Chondrocyte (in vitro differentiated cells): ENCODE data around the gene KCNMB1. TPM values are rescaled to one million over a fixed set of nuclear protein-coding genes. Genes with fewer than 3 reads are reported as not detected.

Experiments used
- DNase-seq: peaks from one replicate; pipeline ENCODE4 v3.0.0; 2021; ENCODE audit warnings: mixed read lengths, low spot score
- H3K27ac Mint-ChIP-seq: one replicate; pipeline ENCODE4 v1.8.0; 2021; ENCODE audit warnings: mild to moderate bottlenecking, moderate library complexity, mixed read lengths; ENCODE audit not compliant: unreplicated experiment
- H3K27me3 Mint-ChIP-seq: 2 replicates; pipeline ENCODE4 v1.8.0; 2021; ENCODE audit warnings: low read depth, mixed read lengths
- H3K36me3 Mint-ChIP-seq: 2 replicates; pipeline ENCODE4 v1.8.0; 2021; ENCODE audit warnings: low read depth, mixed read lengths
- H3K4me1 Mint-ChIP-seq: 2 replicates; pipeline ENCODE4 v1.8.0; 2021; ENCODE audit warnings: low read depth, mild to moderate bottlenecking, mixed read lengths
- H3K4me3 Mint-ChIP-seq: one replicate; pipeline ENCODE4 v1.8.0; 2021; ENCODE audit warnings: mild to moderate bottlenecking, moderate library complexity, mixed read lengths; ENCODE audit not compliant: unreplicated experiment
- H3K9me3 Mint-ChIP-seq: 2 replicates; pipeline ENCODE4 v1.8.0; 2021; ENCODE audit warnings: low read depth, mixed read lengths
- total RNA-seq: library from RNA; stranded (reverse); gene quantifications from 3 replicates; pipeline ENCODE4 v1.2.1, GENCODE V29; 2021
- TF ChIP-seq, protein P1 (sequence below): fragments of 200-600 bp; sonication (generic); IDR thresholded peaks from 2 replicates; pipeline ENCODE4 v1.5.0; 2021; ENCODE audit warnings: antibody characterized with exemption, mild to moderate bottlenecking, moderate library complexity

Gene KCNMB1
- total RNA-seq, 1 donor from 2014 or later, result 23.2 TPM

DNA sequence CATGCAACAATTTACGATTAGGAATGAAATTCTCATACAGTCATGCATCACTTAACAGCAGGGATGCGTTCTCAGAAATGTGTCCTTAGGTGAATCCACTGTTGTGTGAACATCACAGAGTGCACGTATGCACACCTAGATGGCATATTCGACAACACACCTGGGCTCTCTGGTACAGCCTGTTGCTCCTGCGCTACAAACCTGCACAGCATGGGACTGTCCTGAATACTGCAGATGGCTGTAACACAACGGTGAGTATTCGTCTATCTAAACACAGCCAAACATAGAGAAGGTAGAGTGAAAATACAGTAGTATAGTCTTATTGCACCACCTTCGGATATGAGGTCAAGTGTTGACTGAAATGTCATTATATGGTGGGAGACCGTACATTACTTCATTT lies 47.6 kb downstream of the KCNMB1 start:
- no peak for DNase-seq
- Mint-ChIP-seq H3K9me3 (no peaks in the 10 kb centered on the region), H3K36me3 (no peaks in the 10 kb centered on the region), H3K4me1 (no peaks in the 10 kb centered on the region), H3K4me3 (no peak overlapping the region), H3K27ac (no peak overlapping the region), H3K27me3 (peaks cover 34% of the 10 kb centered on the region)
- TF ChIP-seq, protein P1, sequence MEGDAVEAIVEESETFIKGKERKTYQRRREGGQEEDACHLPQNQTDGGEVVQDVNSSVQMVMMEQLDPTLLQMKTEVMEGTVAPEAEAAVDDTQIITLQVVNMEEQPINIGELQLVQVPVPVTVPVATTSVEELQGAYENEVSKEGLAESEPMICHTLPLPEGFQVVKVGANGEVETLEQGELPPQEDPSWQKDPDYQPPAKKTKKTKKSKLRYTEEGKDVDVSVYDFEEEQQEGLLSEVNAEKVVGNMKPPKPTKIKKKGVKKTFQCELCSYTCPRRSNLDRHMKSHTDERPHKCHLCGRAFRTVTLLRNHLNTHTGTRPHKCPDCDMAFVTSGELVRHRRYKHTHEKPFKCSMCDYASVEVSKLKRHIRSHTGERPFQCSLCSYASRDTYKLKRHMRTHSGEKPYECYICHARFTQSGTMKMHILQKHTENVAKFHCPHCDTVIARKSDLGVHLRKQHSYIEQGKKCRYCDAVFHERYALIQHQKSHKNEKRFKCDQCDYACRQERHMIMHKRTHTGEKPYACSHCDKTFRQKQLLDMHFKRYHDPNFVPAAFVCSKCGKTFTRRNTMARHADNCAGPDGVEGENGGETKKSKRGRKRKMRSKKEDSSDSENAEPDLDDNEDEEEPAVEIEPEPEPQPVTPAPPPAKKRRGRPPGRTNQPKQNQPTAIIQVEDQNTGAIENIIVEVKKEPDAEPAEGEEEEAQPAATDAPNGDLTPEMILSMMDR, result no peak

DNA sequence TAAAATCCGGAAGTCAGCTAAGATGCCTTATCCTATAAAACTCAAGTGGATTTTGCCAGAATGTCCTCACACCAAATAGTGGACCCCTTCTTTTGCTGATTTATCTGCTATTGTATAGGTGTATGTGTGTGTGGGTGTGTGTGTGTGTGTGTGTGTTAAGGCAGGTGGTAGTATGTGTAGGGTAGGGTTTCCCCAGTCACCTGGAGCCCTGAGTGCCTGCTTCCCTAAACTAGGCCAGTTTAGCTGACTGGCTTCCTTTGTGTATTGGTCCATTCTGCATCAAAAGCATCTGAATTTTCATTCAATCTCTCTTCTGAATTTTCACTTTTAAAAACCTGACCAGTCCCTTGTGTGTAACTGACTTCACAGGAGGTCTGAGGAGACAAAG lies 49.4 kb downstream of the KCNMB1 start:
- Mint-ChIP-seq H3K27me3 (peaks cover 23% of the 10 kb centered on the region), H3K27ac (no peak overlapping the region), H3K36me3 (no peaks in the 10 kb centered on the region), H3K9me3 (no peaks in the 10 kb centered on the region), H3K4me1 (no peaks in the 10 kb centered on the region), H3K4me3 (no peak overlapping the region)
- TF ChIP-seq, protein P1, result no peak
- DNase-seq, result no peak

DNA sequence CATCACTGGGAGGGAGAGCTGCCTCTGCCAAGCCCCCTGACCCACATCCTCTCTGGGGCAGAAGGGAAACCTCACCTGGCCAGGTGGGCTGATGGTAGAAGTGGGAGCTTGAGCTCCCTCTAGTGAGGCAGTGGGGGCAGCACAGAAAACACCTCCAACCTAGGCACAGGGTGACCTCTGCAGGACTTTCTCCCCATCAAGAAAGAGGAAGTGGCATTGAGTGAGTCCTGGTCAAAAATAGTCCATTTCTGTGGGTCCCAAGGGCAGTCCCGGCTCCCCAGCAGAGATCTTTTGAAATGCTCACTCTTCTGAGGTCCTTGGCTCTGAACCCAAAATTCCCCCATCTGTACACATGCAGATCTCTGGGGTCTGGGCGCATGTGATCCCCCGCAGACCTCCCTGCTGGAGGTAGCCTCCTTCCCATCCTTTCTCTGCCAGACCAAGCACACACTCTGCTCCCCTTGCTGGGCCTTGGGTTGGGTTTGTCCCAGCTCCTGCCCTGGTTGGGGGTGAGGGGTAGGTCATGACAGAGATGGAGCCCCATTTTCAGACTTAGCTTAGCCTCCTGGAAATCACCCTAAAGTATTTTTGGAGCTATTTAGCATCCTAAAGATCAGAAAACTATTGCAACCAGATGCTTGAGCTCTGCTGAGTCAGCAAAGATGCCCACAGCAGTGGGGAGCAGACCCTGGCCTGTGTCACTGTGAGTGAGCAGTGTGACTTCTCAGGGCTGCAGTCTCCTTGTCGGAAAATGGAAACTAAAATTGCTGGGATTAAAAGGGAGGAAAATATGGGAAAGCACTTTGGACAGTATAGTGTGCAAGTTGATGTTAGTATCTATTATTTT lies 50.0 kb downstream of the KCNMB1 start:
- TF ChIP-seq, protein P1, result no peak
- H3K27ac Mint-ChIP-seq, result no peak overlapping the region
- no peak overlapping the region for H3K4me3 Mint-ChIP-seq
- DNase-seq, result no peak
- no peaks in the 10 kb centered on the region for H3K9me3 Mint-ChIP-seq
- H3K4me1 Mint-ChIP-seq, result no peaks in the 10 kb centered on the region
- H3K36me3 Mint-ChIP-seq, result no peaks in the 10 kb centered on the region
- H3K27me3 Mint-ChIP-seq, result peaks cover 21% of the 10 kb centered on the region

DNA sequence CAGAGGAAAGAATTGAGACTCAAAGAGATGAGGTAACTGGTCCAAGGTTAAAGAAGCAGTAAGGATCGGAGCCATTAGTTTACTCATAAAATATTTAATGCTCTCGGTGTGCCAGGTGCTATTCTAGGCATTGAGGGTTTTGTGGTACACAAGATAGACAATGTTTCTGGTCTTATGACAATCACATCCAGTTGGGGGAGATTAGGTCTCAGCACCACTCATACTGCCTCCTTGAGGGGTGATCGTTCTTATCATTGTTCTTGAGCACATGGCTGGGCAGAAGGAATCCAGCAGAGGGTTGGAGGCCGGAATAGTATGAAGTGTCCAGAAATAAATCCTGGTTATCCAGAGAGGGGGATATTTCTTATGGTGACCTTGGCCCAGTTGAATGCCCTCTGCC lies 50.9 kb downstream of the KCNMB1 start:
- Mint-ChIP-seq H3K9me3 (no peaks in the 10 kb centered on the region), H3K27me3 (peaks cover 15% of the 10 kb centered on the region), H3K36me3 (no peaks in the 10 kb centered on the region)

DNA sequence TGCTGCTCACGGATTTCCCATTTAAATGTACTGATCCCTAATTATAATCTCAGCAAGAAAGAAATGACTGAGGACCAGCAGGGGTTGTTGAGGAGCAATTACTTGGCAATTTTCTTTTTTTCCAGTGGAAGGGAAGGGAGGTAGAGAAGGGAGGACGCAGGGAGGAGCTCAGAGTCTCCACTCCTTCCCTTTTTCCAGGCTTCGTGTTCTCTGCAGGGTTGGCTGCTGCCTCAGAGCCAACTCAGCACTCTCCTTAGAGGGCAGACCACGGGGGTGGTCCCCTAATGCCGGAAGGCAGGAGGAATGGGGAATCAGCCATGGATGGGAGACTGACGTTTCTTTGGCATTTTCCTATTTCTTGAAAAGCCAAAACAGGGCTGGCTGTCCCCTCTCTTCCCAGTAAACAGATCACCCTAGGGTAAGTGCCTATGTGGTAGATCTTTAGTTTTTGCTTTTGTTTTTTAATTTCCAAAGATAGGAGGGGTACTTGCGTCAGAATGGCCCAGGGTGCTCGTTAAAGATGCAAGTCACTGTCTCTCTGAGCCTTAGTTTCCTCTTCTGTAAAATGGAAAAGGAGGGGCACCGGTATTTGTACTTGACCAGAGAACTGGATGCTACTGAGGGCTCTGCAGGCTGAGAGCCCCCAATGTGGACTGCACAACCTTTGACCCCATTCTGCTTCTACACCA lies 52.0 kb downstream of the KCNMB1 start:
- Mint-ChIP-seq H3K9me3 (no peaks in the 10 kb centered on the region), H3K27ac (no peak overlapping the region), H3K36me3 (no peaks in the 10 kb centered on the region), H3K27me3 (peaks cover 13% of the 10 kb centered on the region), H3K4me3 (no peak overlapping the region), H3K4me1 (peaks cover 15% of the 10 kb centered on the region)
- TF ChIP-seq, protein P1, result no peak
- no peak for DNase-seq

More for the DNA sequence above, 50.9 kb downstream of the KCNMB1 start:
- H3K4me3 Mint-ChIP-seq, result no peak overlapping the region
- H3K4me1 Mint-ChIP-seq, result peaks cover 4% of the 10 kb centered on the region
- H3K27ac Mint-ChIP-seq, result no peak overlapping the region
- no peak for DNase-seq
- TF ChIP-seq, protein P1, result no peak
